ENCODE results near the gene DCAF12. TPM values are rescaled to one million over a fixed set of nuclear protein-coding genes. Genes with fewer than 3 reads are reported as not detected.
A peak's percentile ranks its signal among the peaks of the same experiment; 100 is the strongest.
"Not testable (repeated sequence)": the region's sequence is repeated elsewhere in the genome, so short reads cannot be mapped to it uniquely, and the experiment has no call there.

DCAF12 gene
- 19.2 TPM for total RNA-seq

DNA sequence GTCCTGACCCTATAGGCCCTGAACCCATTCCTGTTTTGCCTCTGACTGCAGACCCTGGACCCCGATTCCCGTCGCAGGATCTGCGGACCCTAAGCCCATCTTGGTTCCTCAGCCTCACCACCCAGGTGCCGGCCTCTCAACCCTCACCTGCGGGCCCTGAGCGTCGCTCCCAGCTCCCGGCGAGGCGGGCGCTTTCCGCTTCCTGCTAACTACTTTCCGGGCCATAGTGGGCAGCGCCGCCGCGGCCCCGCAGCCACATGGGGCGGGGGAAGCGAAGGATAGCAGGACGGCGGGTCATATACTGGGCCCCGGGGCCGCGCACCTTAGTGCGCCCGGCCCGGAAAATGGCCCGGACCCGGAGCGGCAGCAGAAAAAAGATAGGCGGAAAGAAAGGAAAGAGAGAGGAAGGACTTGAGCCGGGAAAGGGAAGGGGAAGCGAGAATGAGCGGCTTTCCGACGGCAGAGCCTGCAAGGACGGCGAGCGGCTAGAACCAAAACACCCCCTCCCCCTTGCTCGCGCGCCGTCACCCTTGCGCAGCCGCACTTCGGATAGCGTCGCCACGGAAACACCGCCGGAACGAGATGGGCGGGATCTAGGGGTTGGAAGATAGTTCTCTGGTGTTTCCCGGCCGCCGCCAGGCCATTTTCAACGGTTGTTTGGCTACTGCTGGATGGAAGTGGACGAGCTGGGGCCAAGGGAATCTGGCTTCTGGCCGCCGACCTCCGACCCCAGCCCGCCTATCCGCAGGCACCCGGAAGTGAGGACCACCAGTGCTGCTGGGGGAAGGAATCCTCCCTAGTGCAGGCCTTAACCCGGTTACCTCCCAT is at the start of gene DCAF12:
TSS of gene DCAF12 (minus strand) at position 492 of the 828 bp plus-strand sequence. CDS start at position 225, 267 bp downstream.
- no peak for FAIRE-seq

DNA sequence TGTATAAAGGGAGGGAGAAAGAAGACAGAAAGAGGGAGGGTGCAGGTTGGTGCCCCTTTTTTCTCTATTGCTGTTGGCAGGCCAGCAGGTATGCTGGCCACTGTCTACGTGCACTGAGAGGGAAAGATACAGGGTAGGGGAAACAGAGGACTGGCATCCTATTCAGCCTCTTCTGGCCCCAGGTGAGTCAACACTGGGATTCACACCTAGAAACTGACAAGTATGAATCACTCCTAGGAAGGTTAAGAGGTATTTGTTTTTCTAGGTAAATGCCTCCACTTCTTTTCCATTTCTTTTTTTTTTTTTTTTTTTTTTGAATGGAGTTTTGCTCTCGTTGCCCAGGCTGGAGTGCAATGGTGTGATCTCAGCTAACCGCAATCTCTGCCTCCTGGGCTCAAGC is 49.6 kb upstream of the DCAF12 start:
- FAIRE-seq (no peak), DNase-seq (ENCODE audit: low spot score in 2 of 2) (no peak)

More for the DNA sequence above, at the start of gene DCAF12:
- DNase-seq (ENCODE audit: low spot score in 2 of 2) = peak; percentile 85 to 91

GRCh38 chr9:34171753-34172535 is 45.4 kb upstream of the DCAF12 start:
- FAIRE-seq (no peak), DNase-seq (ENCODE audit: low spot score in 2 of 2) (no peak)

DNA sequence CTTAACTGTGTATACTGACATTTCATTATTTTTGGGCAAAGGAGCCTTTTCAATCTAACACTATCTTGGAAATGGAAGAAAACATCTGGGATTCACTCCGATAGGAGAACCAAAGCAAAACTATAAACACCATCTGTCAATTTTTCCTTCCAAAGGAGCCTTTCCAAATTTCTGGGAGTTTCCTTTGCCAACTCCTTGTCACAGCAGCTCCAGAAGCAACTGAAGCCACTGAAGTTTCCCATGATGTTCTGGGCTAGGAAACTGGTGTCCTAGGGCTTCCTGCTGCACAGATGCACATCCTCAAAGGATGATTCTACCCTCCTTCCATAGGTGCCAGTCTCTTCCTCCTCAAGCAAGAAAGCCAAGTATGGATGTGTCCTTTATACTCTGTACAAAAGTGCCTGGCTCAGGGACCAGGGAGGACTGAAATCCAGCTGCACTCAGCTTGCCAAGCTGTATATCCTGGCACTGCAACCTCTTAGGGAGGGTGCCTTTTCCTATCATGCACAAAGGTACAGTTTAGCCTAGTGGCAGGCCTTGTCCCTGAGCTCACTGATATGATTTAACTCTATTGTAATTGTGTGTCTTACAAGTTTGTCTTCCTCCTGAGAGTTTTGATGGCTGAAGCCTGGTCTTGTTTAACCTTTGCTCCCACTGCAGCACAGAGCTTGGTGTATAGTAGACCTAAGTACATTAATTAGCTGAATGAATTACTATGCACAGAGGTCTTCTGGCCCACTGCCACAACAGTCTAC is 43.9 kb upstream of the DCAF12 start:
- DNase-seq (ENCODE audit: low spot score in 2 of 2) (no peak), FAIRE-seq (no peak)

DNA sequence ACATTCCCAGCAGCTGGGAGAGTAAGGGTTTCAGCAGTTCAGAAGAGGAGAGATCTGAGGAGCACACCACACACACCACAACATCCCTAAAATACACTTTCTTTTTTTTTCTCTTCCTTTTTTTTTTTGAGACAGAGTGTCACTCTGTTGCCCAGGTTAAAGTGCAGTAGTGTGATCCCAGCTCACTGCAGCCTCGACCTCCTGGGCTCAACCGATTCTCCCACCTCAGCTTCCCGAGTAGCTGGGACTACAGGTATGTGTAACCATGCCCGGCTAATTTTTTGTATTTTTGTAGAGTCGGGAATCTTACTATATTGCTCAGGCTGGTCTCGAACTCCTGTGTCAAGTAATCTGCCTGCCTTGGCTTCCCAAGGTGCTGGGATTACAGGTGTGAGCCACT is 42.6 kb upstream of the DCAF12 start:
- FAIRE-seq (no peak), DNase-seq (ENCODE audit: low spot score in 2 of 2) (no peak)

GRCh38 chr9:34163434-34163833 is 36.9 kb upstream of the DCAF12 start:
- no peak for DNase-seq (ENCODE audit: low spot score in 2 of 2)

GRCh38 chr9:34158362-34158869 is 31.9 kb upstream of the DCAF12 start:
- DNase-seq (ENCODE audit: low spot score in 2 of 2) (no peak), FAIRE-seq (no peak)

More at GRCh38 chr9:34163434-34163833, 36.9 kb upstream of the DCAF12 start:
- FAIRE-seq = no peak

DNA sequence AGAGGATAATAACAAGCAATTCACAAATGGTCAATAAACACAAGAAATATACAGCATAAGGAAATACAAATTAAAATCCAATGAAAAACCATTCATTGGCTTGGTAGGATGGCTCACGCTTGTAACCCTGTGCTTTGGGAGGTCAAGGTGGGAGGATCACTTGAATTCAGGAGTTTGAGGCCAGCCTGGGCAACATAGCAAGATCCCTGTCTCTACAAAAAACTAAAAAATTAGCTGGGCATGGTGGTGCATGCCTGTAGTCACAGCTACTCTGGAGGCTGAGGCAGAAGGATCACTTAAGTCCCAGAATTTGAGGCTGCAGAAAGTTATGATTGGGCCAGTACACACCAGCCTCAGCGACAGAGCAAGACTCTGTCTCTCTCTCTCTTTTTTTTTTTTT is 31.4 kb upstream of the DCAF12 start:
- DNase-seq (ENCODE audit: low spot score in 2 of 2) (no peak), FAIRE-seq (no peak)

DNA sequence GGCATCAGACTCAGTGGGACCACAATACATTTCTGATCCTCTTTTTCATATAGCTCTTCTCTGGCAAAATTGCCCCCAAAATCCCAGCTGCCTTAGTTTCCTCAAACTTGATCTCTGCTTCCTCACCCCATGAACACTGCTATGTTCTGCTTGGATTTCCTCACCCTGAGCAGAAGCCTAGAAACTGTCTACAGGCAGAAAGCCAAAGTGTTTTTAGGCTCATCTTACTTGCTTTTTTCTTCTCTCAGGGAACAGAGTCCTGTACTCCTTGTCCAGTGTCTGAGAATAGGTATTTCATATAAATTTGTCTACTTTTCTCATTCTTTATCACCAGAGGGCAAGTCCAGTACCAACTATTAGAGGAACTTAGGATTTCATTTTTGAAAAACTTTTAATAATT is 30.8 kb upstream of the DCAF12 start:
- FAIRE-seq = no peak
- no peak for DNase-seq (ENCODE audit: low spot score in 2 of 2)

- FAIRE-seq (no peak), DNase-seq (ENCODE audit: low spot score in 2 of 2) (no peak)
Observed at GRCh38 chr9:34154057-34154456, 27.6 kb upstream of the DCAF12 start.

GRCh38 chr9:34151398-34151797 is 24.9 kb upstream of the DCAF12 start:
- FAIRE-seq = no peak
- no peak for DNase-seq (ENCODE audit: low spot score in 2 of 2)

DNA sequence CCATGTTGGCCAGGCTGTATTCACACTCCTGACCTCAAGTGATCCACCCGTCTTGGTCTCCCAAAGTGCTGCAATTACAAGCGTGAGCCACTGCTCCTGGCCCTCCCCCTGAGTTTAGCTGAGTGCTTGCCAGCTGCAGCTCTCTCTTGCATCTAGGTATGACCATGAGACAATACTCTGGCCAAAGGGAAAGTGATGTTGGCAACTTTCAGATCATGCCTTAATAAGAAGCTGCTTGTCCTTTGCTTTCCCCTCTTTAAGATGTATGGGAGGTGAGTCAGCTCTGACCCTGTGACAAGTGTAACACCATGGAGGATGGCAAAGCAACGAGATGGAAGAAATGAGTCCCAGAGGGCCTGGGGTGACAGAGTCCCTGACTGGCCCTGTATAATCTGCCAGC is 18.7 kb upstream of the DCAF12 start:
- no peak for DNase-seq (ENCODE audit: low spot score in 2 of 2)

GRCh38 chr9:34143116-34143515 is 16.6 kb upstream of the DCAF12 start:
- no peak for FAIRE-seq
- no peak for DNase-seq (ENCODE audit: low spot score in 2 of 2)

More for the DNA sequence above, 18.7 kb upstream of the DCAF12 start:
- FAIRE-seq = no peak

DNA sequence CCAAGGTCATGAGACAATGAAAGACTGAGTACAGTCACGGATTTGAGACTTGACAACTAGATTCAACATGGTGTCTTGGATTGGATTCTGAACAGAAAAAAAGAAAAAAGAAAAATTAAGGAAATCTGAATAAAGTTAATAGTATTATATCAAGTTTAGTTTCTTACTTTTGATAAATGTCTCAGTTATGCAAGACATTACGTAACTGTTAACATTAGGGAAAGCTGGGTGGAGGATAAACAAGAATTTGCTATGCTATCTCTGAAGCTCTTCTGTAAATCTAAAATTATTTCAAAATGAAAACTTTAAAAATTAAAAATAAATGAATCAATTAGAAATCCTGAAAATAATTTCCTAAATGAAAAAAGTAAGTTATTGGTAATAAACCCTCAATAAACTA is 14.4 kb upstream of the DCAF12 start:
- DNase-seq (ENCODE audit: low spot score in 2 of 2) = no peak
- no peak for FAIRE-seq

DNA sequence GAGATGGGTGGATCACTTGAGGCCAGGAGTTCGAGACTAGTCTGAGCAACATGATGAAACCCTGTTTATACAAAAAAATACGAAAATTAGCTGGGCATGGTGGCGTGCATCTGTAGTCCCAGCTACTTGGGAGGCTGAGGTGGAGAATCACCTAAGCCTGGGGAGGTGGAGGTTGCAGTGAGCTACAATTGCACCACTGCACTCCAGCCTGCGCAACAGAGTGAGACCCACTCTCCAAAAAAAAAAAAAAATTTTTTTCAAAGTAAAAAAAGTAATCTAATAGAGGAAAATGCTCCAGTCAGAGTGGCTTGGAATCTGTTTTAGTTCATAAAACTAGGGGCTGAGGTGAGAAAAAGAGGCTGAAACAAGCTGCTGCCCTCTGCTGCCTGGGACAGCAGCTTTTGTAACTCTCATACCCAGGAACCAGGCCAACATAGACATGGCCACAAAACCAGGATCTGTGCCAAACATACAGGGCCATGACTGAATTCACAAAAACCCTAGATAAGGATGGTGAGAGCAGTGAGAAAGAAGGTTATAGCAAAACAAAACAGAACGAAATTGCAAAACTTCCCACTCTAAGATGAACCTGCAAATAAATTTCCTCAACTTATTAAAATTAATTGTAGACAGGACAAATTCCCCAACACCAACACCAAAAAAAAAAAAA is 13.1 kb upstream of the DCAF12 start:
- no peak for FAIRE-seq
- peak in 1 of 2 donors; percentile 29 for DNase-seq (ENCODE audit: low spot score in 2 of 2)

- not testable (repeated sequence) for DNase-seq (ENCODE audit: low spot score in 2 of 2); FAIRE-seq
Observed at GRCh38 chr9:34138644-34139043, 12.1 kb upstream of the DCAF12 start.

DNA sequence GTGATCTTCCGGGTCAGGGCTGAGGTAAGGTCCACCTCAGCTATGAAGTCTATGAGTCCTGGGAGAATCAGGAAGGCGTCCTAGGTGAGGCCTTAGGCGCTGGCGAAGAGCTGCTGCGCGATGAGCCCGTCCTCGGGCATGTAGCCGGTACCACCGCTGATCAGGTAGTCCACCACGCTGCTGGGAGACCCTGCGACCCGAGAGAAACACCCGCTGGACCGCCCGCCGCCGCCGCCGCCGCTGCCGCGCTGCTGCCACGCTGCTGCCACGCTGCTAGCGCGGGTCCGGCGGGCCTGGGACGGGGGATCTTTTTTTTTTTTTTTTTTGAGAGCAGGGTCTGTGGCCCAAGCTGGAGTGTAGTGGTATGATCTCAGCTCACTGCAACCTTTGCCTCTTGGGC is 8.0 kb upstream of the DCAF12 start:
- FAIRE-seq (no peak), DNase-seq (ENCODE audit: low spot score in 2 of 2) (no peak)

GRCh38 chr9:34133436-34133949 is 7.0 kb upstream of the DCAF12 start:
- FAIRE-seq = no peak
- DNase-seq (ENCODE audit: low spot score in 2 of 2) = no peak

DNA sequence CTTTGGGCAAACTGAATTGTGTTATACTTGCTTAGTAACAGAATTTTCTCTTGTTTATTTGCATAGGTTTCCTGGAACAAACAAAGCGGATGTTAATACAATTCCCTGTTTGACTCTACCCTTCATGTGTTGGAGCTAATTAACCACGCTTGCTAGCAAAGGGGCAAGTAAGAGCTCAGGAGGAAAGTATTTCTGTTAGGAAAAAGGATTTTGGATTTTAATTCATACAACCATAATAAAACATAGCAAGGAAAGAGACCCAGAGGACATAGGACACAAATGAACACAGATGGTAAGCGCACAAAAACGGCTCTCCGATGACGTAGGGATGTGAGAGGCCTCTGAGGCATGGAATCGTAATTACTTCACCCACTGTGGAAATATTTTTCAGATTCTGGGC is 5.1 kb upstream of the DCAF12 start:
- DNase-seq (ENCODE audit: low spot score in 2 of 2) (no peak), FAIRE-seq (no peak)

Data from frontal cortex (tissue), 4 donors.